ENCODE data around the gene MYL12A.

MYL12A gene

GRCh38 chr18:3226048-3226447 is 21.6 kb upstream of the MYL12A start:
- ChIA-PET POLR2A (no interaction called here), CTCF (no interaction called here)
- DNase-seq (ENCODE audit: extremely low spot score), result no peak
- TF ChIP-seq BHLHE40 (IDR thresholded peaks at IDR 0.05; ENCODE audit: borderline replicate concordance) (no peak), NFRKB (IDR thresholded peaks at IDR 0.05) (no peak), FOXM1 (IDR thresholded peaks at IDR 0.05; ENCODE audit: borderline replicate concordance) (no peak), ZNF384 (IDR thresholded peaks at IDR 0.05) (no peak), ARNT (IDR thresholded peaks at IDR 0.05) (no peak), LEF1 (IDR thresholded peaks at IDR 0.05; ENCODE audit: borderline replicate concordance) (no peak), TARDBP (IDR thresholded peaks at IDR 0.05) (no peak), SUZ12 (IDR thresholded peaks at IDR 0.05) (no peak), ELF4 (IDR thresholded peaks at IDR 0.05) (no peak)

GRCh38 chr18:3230401-3231334 is 16.9 kb upstream of the MYL12A start:
- DNase-seq (ENCODE audit: extremely low spot score), result no peak

GRCh38 chr18:3233004-3233403 is 14.6 kb upstream of the MYL12A start:
- CTCF ChIA-PET, result no interaction called here
- TF ChIP-seq NFRKB (IDR thresholded peaks at IDR 0.05), result no peak
- TF ChIP-seq ARNT (IDR thresholded peaks at IDR 0.05), result no peak
- no peak for TF ChIP-seq BHLHE40 (IDR thresholded peaks at IDR 0.05; ENCODE audit: borderline replicate concordance)
- no peak for TF ChIP-seq ZNF384 (IDR thresholded peaks at IDR 0.05)
- no peak for TF ChIP-seq L3MBTL2 (conservative IDR thresholded peaks at IDR 0.05)
- TF ChIP-seq TARDBP (IDR thresholded peaks at IDR 0.05), result no peak
- no peak for TF ChIP-seq FOXA1 (IDR thresholded peaks at IDR 0.05)
- no peak for TF ChIP-seq SP1 (IDR thresholded peaks at IDR 0.05)
- TF ChIP-seq HDGF (IDR thresholded peaks at IDR 0.05; ENCODE audit: borderline replicate concordance), result no peak
- TF ChIP-seq SUZ12 (IDR thresholded peaks at IDR 0.05), result no peak
- no peak for TF ChIP-seq PKNOX1 (IDR thresholded peaks at IDR 0.05)
- TF ChIP-seq LEF1 (IDR thresholded peaks at IDR 0.05; ENCODE audit: borderline replicate concordance), result no peak
- TF ChIP-seq FOXM1 (IDR thresholded peaks at IDR 0.05; ENCODE audit: borderline replicate concordance), result no peak
- TF ChIP-seq ELF4 (IDR thresholded peaks at IDR 0.05), result no peak
- no peak for TF ChIP-seq CTBP1 (IDR thresholded peaks at IDR 0.05; ENCODE audit: borderline replicate concordance)
- no peak for TF ChIP-seq FOXK2 (IDR thresholded peaks at IDR 0.05)

More at GRCh38 chr18:3230401-3231334, 16.9 kb upstream of the MYL12A start:
- CTCF ChIA-PET, result no interaction called here
- POLR2A ChIA-PET, result no interaction called here
- no peak for TF ChIP-seq FOXA1 (IDR thresholded peaks at IDR 0.05)
- TF ChIP-seq BHLHE40 (IDR thresholded peaks at IDR 0.05; ENCODE audit: borderline replicate concordance), result no peak
- no peak for TF ChIP-seq HDGF (IDR thresholded peaks at IDR 0.05; ENCODE audit: borderline replicate concordance)
- TF ChIP-seq TARDBP (IDR thresholded peaks at IDR 0.05), result no peak
- TF ChIP-seq SP1 (IDR thresholded peaks at IDR 0.05), result no peak
- TF ChIP-seq ARNT (IDR thresholded peaks at IDR 0.05), result no peak
- no peak for TF ChIP-seq ELF4 (IDR thresholded peaks at IDR 0.05)
- TF ChIP-seq PKNOX1 (IDR thresholded peaks at IDR 0.05), result peak; percentile 73
- no peak for TF ChIP-seq LEF1 (IDR thresholded peaks at IDR 0.05; ENCODE audit: borderline replicate concordance)

GRCh38 chr18:3233433-3234168 is 14.0 kb upstream of the MYL12A start:
- no peak for TF ChIP-seq FOXK2 (IDR thresholded peaks at IDR 0.05)
- TF ChIP-seq L3MBTL2 (conservative IDR thresholded peaks at IDR 0.05), result no peak
- CTCF ChIA-PET, result no interaction called here
- no peak for DNase-seq (ENCODE audit: extremely low spot score)
- POLR2A ChIA-PET, result interaction anchor here (0.8 kb wide), 2 partner anchors 13 to 16 kb away, joined by 3 read pairs; no protein-coding TSS in a partner anchor

More at GRCh38 chr18:3233004-3233403, 14.6 kb upstream of the MYL12A start:
- POLR2A ChIA-PET, result no interaction called here
- no peak for DNase-seq (ENCODE audit: extremely low spot score)

- CTCF ChIA-PET, result no interaction called here
- no peak for DNase-seq (ENCODE audit: extremely low spot score)
- TF ChIP-seq PKNOX1 (IDR thresholded peaks at IDR 0.05), result no peak
- TF ChIP-seq TARDBP (IDR thresholded peaks at IDR 0.05), result no peak
- no peak for TF ChIP-seq ELF4 (IDR thresholded peaks at IDR 0.05)
- TF ChIP-seq HDGF (IDR thresholded peaks at IDR 0.05; ENCODE audit: borderline replicate concordance), result no peak
- no peak for TF ChIP-seq CTBP1 (IDR thresholded peaks at IDR 0.05; ENCODE audit: borderline replicate concordance)
- TF ChIP-seq L3MBTL2 (conservative IDR thresholded peaks at IDR 0.05), result no peak
- TF ChIP-seq FOXM1 (IDR thresholded peaks at IDR 0.05; ENCODE audit: borderline replicate concordance), result no peak
- no peak for TF ChIP-seq BHLHE40 (IDR thresholded peaks at IDR 0.05; ENCODE audit: borderline replicate concordance)
- TF ChIP-seq FOXA1 (IDR thresholded peaks at IDR 0.05), result no peak
- no peak for TF ChIP-seq ARNT (IDR thresholded peaks at IDR 0.05)
- no peak for TF ChIP-seq NFRKB (IDR thresholded peaks at IDR 0.05)
- TF ChIP-seq SUZ12 (IDR thresholded peaks at IDR 0.05), result no peak
- TF ChIP-seq LEF1 (IDR thresholded peaks at IDR 0.05; ENCODE audit: borderline replicate concordance), result no peak
- TF ChIP-seq FOXK2 (IDR thresholded peaks at IDR 0.05), result no peak
- no peak for TF ChIP-seq SP1 (IDR thresholded peaks at IDR 0.05)
- no peak for TF ChIP-seq ZNF384 (IDR thresholded peaks at IDR 0.05)
- POLR2A ChIA-PET, result interaction anchor here (0.8 kb wide), 1 partner anchor 13 kb away, joined by 3 read pairs; no protein-coding TSS in a partner anchor
Measured at GRCh38 chr18:3234457-3234856, 13.1 kb upstream of the MYL12A start.

Measured in HEK293T (cell line).